K562 (cell line): Measurements from ENCODE around the gene MFAP2. TPM values are rescaled to one million over a fixed set of nuclear protein-coding genes. Genes with fewer than 3 reads are reported as not detected.

Experiments used
- ATF1 ChIP-seq, 2 experiments: fragments of 450-650 bp in 1 of 2; IDR thresholded peaks; 2 replicates each; pipeline ENCODE4 v1.6.1; 2016; ENCODE audit warnings: missing compliant biosample characterization in 1 of 2, missing genetic modification characterization in 1 of 2
- CBFA2T3 ChIP-seq: fragments of 450-650 bp; IDR thresholded peaks from 2 replicates; pipeline ENCODE4 v1.6.1; 2017
- HDAC6 ChIP-seq: IDR thresholded peaks from 2 replicates; pipeline ENCODE4 v1.6.1; 2012; ENCODE audit warnings: low read depth, mild to moderate bottlenecking, control low read depth, inconsistent platforms, low read length, moderate library complexity
- NCOA6 ChIP-seq: fragments of 450-650 bp; IDR thresholded peaks from 2 replicates; pipeline ENCODE4 v1.6.1; 2017; ENCODE audit warnings: mild to moderate bottlenecking
- STAG1 ChIP-seq: sonication (generic); formaldehyde crosslinking; IDR thresholded peaks from 2 replicates; pipeline ENCODE4 v1.5.0; 2020; ENCODE audit warnings: missing genetic modification reagents, borderline replicate concordance
- ZKSCAN8 ChIP-seq: fragments of 200-800 bp; sonication (Bioruptor generic); IDR thresholded peaks from 2 replicates; pipeline ENCODE4 v1.6.1; 2016; ENCODE audit warnings: missing genetic modification characterization, missing compliant biosample characterization
- ZNF444 ChIP-seq: fragments of 250-450 bp; sonication (Bioruptor Pico); IDR thresholded peaks from 2 replicates; pipeline ENCODE4 v1.4.0; 2020; ENCODE audit warnings: mild to moderate bottlenecking, moderate library complexity
- ZNF445 ChIP-seq: fragments of 250-450 bp; sonication (Bioruptor Pico); IDR thresholded peaks from 2 replicates; pipeline ENCODE4 v1.4.0; 2020; ENCODE audit warnings: low read depth, mild to moderate bottlenecking, moderate library complexity
- polyA plus RNA-seq, 8 experiments: library from polyadenylated mRNA; depleted of rRNA in 4 of 8; stranded (reverse) in 5 of 8; unstranded in 3 of 8; fragments of >200 nt; fragmentation: Nextera tagmentation in 2 of 8; fragmentation: Illumina TruSeq in 1 of 8; extraction: Ambion mirVana in 2 of 8; extraction: Trizol in 1 of 8; gene quantifications; 2 replicates each; pipeline versions ENCODE4 v1.2.1 to v1.2.3, GENCODE V29; 2011 to 2014; ENCODE audit warnings: inconsistent platforms in 1 of 8, missing spikeins in 1 of 8
- total RNA-seq, 7 experiments: library from RNA; depleted of rRNA in 6 of 7; stranded (reverse); fragments of >200 nt in 6 of 7; fragmentation: Illumina TruSeq in 2 of 7; extraction: Trizol in 2 of 7; gene quantifications; 2 replicates each; pipeline versions ENCODE4 v1.2.1 to v1.2.3, GENCODE V29; 2011 to 2021; ENCODE audit warnings: low replicate concordance in 1 of 7
- TF ChIP-seq, protein P1 (sequence below): sonication (generic); formaldehyde crosslinking; IDR thresholded peaks from 2 replicates; pipeline ENCODE4 v1.8.1; 2023; ENCODE audit warnings: mild to moderate bottlenecking, missing genetic modification reagents
- TF ChIP-seq, protein P2 (sequence below): IDR thresholded peaks from 2 replicates; pipeline ENCODE4 v1.6.1; 2014; ENCODE audit warnings: antibody characterized with exemption
- TF ChIP-seq, protein P3 (sequence below): fragments of 200-800 bp; sonication (Bioruptor generic); IDR thresholded peaks from 2 replicates; pipeline ENCODE4 v1.6.1; 2017; ENCODE audit warnings: missing genetic modification characterization, missing compliant biosample characterization
- TF ChIP-seq, protein P4 (sequence below): fragments of 450-650 bp; IDR thresholded peaks from 2 replicates; pipeline ENCODE4 v1.6.1; 2017; ENCODE audit warnings: antibody characterized with exemption, mild to moderate bottlenecking
- TF ChIP-seq, protein P5 (sequence below): fragments of 250-450 bp; sonication (Bioruptor Pico); IDR thresholded peaks from 2 replicates; pipeline ENCODE4 v1.9.0; 2021; ENCODE audit warnings: mild to moderate bottlenecking, inconsistent platforms

The MFAP2 gene
- total and polyA plus RNA-seq, 9 of the 15 experiments (the other 6 are each of a cell fraction or from before 2014, with no cell fraction given) = not detected

DNA sequence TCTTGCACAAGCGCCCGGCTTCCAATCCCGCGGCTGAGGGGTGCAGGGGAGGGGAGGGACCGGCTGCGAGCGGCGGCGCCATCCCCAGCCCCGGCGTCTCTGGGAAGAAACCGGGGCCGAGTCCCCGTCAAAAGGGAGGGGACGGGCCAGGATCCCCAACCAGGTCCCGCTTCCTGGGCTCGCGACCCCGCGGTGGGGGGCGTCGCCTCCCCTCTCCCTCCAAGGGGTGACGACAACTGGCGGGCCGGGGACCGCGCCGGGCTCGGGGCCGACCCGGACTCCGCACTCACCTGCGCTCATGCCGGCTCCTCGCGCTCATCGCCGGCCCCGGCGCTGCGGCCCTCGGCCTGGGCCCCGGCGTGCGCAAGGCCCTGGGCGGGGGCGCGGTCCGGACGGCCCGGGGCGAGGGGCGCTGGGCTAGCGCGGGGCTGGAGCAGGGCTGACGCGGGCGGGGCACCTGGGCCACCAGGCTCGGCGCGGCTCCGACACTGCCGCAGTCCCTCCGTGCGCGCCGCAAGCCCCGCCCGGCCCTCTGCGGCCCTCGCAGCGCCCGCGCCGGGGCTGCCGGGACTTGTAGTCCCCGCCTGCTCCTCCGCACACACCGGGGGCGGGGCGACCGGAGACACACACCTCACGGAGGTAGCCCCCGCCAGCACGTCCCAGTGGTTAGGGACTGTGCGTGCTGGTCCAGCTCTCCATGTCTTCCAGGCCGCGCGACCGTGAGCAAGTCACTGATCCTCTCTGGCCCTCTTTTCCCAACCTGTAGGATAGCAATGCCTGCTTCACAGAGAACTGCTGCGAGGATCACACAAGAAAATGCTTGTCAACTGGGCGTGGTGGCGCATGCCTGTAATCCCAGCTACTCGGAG lies 31.3 kb upstream of the MFAP2 start, which contains the start of gene ATP13A2 (continued):
- TF ChIP-seq STAG1 (CRISPR knock-in tag) (no peak), NCOA6 (no peak), CBFA2T3 (no peak), HDAC6 (no peak), ZNF444 (CRISPR knock-in tag) (no peak), ZNF445 (CRISPR knock-in tag) (no peak), ATF1 (CRISPR knock-in tag; IDR thresholded peaks at IDR 0.05) (no peak), ATF1 (tag; IDR thresholded peaks at IDR 0.05) (peak; percentile 90), ZKSCAN8 (no peak)
- TF ChIP-seq, protein P1, sequence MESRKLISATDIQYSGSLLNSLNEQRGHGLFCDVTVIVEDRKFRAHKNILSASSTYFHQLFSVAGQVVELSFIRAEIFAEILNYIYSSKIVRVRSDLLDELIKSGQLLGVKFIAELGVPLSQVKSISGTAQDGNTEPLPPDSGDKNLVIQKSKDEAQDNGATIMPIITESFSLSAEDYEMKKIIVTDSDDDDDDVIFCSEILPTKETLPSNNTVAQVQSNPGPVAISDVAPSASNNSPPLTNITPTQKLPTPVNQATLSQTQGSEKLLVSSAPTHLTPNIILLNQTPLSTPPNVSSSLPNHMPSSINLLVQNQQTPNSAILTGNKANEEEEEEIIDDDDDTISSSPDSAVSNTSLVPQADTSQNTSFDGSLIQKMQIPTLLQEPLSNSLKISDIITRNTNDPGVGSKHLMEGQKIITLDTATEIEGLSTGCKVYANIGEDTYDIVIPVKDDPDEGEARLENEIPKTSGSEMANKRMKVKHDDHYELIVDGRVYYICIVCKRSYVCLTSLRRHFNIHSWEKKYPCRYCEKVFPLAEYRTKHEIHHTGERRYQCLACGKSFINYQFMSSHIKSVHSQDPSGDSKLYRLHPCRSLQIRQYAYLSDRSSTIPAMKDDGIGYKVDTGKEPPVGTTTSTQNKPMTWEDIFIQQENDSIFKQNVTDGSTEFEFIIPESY = 0 out of 2 replicates have a peak, but pooled peaks have one; percentile 27
- TF ChIP-seq, protein P2, sequence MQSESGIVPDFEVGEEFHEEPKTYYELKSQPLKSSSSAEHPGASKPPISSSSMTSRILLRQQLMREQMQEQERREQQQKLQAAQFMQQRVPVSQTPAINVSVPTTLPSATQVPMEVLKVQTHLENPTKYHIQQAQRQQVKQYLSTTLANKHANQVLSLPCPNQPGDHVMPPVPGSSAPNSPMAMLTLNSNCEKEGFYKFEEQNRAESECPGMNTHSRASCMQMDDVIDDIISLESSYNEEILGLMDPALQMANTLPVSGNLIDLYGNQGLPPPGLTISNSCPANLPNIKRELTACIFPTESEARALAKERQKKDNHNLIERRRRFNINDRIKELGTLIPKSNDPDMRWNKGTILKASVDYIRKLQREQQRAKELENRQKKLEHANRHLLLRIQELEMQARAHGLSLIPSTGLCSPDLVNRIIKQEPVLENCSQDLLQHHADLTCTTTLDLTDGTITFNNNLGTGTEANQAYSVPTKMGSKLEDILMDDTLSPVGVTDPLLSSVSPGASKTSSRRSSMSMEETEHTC = no peak
- TF ChIP-seq, protein P3, sequence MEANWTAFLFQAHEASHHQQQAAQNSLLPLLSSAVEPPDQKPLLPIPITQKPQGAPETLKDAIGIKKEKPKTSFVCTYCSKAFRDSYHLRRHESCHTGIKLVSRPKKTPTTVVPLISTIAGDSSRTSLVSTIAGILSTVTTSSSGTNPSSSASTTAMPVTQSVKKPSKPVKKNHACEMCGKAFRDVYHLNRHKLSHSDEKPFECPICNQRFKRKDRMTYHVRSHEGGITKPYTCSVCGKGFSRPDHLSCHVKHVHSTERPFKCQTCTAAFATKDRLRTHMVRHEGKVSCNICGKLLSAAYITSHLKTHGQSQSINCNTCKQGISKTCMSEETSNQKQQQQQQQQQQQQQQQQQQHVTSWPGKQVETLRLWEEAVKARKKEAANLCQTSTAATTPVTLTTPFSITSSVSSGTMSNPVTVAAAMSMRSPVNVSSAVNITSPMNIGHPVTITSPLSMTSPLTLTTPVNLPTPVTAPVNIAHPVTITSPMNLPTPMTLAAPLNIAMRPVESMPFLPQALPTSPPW (CRISPR knock-in tag) = peak; percentile 85
- TF ChIP-seq, protein P4, sequence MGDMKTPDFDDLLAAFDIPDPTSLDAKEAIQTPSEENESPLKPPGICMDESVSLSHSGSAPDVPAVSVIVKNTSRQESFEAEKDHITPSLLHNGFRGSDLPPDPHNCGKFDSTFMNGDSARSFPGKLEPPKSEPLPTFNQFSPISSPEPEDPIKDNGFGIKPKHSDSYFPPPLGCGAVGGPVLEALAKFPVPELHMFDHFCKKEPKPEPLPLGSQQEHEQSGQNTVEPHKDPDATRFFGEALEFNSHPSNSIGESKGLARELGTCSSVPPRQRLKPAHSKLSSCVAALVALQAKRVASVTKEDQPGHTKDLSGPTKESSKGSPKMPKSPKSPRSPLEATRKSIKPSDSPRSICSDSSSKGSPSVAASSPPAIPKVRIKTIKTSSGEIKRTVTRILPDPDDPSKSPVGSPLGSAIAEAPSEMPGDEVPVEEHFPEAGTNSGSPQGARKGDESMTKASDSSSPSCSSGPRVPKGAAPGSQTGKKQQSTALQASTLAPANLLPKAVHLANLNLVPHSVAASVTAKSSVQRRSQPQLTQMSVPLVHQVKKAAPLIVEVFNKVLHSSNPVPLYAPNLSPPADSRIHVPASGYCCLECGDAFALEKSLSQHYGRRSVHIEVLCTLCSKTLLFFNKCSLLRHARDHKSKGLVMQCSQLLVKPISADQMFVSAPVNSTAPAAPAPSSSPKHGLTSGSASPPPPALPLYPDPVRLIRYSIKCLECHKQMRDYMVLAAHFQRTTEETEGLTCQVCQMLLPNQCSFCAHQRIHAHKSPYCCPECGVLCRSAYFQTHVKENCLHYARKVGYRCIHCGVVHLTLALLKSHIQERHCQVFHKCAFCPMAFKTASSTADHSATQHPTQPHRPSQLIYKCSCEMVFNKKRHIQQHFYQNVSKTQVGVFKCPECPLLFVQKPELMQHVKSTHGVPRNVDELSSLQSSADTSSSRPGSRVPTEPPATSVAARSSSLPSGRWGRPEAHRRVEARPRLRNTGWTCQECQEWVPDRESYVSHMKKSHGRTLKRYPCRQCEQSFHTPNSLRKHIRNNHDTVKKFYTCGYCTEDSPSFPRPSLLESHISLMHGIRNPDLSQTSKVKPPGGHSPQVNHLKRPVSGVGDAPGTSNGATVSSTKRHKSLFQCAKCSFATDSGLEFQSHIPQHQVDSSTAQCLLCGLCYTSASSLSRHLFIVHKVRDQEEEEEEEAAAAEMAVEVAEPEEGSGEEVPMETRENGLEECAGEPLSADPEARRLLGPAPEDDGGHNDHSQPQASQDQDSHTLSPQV = peak; percentile 46; the same call in 1 of the 2 replicates
- TF ChIP-seq, protein P5, sequence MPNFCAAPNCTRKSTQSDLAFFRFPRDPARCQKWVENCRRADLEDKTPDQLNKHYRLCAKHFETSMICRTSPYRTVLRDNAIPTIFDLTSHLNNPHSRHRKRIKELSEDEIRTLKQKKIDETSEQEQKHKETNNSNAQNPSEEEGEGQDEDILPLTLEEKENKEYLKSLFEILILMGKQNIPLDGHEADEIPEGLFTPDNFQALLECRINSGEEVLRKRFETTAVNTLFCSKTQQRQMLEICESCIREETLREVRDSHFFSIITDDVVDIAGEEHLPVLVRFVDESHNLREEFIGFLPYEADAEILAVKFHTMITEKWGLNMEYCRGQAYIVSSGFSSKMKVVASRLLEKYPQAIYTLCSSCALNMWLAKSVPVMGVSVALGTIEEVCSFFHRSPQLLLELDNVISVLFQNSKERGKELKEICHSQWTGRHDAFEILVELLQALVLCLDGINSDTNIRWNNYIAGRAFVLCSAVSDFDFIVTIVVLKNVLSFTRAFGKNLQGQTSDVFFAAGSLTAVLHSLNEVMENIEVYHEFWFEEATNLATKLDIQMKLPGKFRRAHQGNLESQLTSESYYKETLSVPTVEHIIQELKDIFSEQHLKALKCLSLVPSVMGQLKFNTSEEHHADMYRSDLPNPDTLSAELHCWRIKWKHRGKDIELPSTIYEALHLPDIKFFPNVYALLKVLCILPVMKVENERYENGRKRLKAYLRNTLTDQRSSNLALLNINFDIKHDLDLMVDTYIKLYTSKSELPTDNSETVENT = no peak
